ENCODE data around the gene STAP1. TPM values are rescaled to one million over a fixed set of nuclear protein-coding genes. Genes with fewer than 3 reads are reported as not detected.

STAP1 gene
- total RNA-seq, 1 experiment from 2014 or later = not detected

DNA sequence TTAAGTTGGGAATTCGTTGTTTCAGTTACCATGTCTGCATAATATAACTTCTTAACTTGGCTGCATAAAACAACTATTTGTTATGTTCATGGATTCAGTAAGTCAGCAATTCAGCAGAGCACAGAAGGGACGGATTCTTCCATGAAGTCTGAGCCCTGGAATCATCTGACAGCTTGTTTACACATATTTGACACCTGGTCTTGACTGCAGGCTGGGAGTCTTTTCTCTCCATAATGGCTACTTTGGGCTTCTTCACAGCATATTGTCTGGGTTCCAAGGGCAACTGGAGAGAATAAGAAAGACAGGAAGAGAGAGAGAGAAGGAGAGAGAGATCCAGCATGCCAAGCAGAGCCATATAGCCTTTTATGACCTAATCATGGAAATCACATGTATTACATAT lies 36.3 kb upstream of the STAP1 start:
- Histone ChIP-seq H2AFZ (ENCODE audit: low read depth, low read length, poor library complexity, severe bottlenecking) (no peak overlapping the region), H3K9ac (ENCODE audit: low read length) (no peak overlapping the region), H3K79me2 (ENCODE audit: insufficient read depth, low read length) (peaks cover 57% of the 10 kb centered on the region), H3K9me2 (ENCODE audit: insufficient read depth) (no peaks in the 10 kb centered on the region), H3K9me3 (ENCODE audit: control insufficient read depth in 1 of 2, insufficient read depth in 1 of 2, low read depth in 1 of 2, low read length in 2 of 2) (no peaks in the 10 kb centered on the region), H3K27me3 (ENCODE audit: insufficient read depth, low read length) (no peaks in the 10 kb centered on the region), H4K20me1 (ENCODE audit: insufficient read depth) (peaks cover 6% of the 10 kb centered on the region; the same call in 1 of the 2 replicates), H3K4me2 (ENCODE audit: low read length) (no peak overlapping the region), H3K36me3 (ENCODE audit: control insufficient read depth in 1 of 2, insufficient read depth in 2 of 2, low read length in 2 of 2) (no peaks in the 10 kb centered on the region), H3K4me1 (ENCODE audit: control insufficient read depth in 1 of 2, insufficient read depth in 2 of 2, low read length in 2 of 2) (no peaks in the 10 kb centered on the region), H3K27ac (ENCODE audit: low read depth, low read length) (no peak overlapping the region), H3K4me3 (replicated peaks in 1 of 2; ENCODE audit: low read depth in 1 of 2, low read length in 2 of 2) (no peak overlapping the region)
- DNase-seq (ENCODE audit: low read depth, low spot score) (no peak), ATAC-seq (no peak)
- ChIA-PET RAD21 (ENCODE audit: low non-redundant PET in 1 of 2, low total read pairs in 2 of 2, uncharacterized antibody in 2 of 2, unreplicated experiment in 2 of 2) (no interaction called here), POLR2A (no interaction called here), CTCF (no interaction called here)
- TF ChIP-seq CBX3 (IDR thresholded peaks at IDR 0.05; ENCODE audit: low read depth) (no peak), JUND (IDR thresholded peaks at IDR 0.05) (no peak), YY1 (IDR thresholded peaks at IDR 0.05; ENCODE audit: extremely low read depth, insufficient replicate concordance, low read depth, low read length) (no peak), SP1 (IDR thresholded peaks at IDR 0.05; ENCODE audit: low read depth) (no peak), SRF (IDR thresholded peaks at IDR 0.05; ENCODE audit: low read depth) (no peak)
- TF ChIP-seq, protein P1, sequence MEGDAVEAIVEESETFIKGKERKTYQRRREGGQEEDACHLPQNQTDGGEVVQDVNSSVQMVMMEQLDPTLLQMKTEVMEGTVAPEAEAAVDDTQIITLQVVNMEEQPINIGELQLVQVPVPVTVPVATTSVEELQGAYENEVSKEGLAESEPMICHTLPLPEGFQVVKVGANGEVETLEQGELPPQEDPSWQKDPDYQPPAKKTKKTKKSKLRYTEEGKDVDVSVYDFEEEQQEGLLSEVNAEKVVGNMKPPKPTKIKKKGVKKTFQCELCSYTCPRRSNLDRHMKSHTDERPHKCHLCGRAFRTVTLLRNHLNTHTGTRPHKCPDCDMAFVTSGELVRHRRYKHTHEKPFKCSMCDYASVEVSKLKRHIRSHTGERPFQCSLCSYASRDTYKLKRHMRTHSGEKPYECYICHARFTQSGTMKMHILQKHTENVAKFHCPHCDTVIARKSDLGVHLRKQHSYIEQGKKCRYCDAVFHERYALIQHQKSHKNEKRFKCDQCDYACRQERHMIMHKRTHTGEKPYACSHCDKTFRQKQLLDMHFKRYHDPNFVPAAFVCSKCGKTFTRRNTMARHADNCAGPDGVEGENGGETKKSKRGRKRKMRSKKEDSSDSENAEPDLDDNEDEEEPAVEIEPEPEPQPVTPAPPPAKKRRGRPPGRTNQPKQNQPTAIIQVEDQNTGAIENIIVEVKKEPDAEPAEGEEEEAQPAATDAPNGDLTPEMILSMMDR (IDR thresholded peaks at IDR 0.05 in 2 of 3, conservative IDR thresholded peaks at IDR 0.05 in 1 of 3; ENCODE audit: borderline replicate concordance in 1 of 3, insufficient read depth in 1 of 3, low read depth in 2 of 3, low read length in 2 of 3) = no peak
- no TSS peak for BruUV-seq (replicated peaks)
- intact Hi-C loops (cut with micrococcal nuclease) = no loop called here

DNA sequence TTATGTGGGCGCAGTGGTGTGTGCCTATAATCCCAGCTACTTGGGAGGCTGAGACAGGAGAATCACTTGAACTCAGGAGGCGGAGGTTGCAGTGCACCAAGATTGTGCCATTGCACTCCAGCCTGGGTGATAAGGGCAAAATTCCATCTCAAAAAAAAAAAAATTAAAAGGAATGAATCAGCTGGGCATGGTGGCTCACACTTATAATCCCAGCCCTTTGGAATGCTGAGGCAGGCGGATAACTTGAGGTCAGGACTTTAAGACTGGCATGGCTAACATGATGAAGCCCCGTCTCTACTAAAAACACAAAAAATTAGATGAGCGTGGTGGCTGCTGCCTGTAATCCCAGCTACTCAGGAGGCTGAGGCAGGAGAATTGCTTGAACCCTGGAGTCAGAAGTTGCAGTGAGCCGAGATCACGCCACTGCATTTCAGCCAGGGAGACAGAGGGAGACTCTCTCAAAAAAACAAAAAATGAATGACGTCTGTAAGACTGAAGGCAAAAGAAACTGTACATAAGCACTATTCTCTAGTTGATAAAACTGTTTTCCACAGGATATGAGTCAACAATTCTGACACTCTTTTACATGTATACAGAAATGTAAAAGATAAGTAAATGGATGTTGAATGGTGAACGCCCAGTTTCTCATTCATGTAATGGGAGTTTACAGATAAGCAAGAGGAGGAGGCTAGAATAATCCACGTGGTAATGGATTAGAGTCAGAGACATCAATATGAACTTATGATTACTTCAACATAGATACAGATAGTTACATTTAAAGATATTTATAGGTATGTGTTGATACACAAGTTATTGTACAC lies 35.5 kb upstream of the STAP1 start:
- BruUV-seq (replicated peaks) = no TSS peak
- CTCF ChIA-PET = no interaction called here

More for the DNA sequence above, 35.5 kb upstream of the STAP1 start:
- H3K4me1 ChIP-seq (ENCODE audit: control insufficient read depth in 1 of 2, insufficient read depth in 2 of 2, low read length in 2 of 2) = no peaks in the 10 kb centered on the region
- no peak for TF ChIP-seq SP1 (IDR thresholded peaks at IDR 0.05; ENCODE audit: low read depth)
- TF ChIP-seq SRF (IDR thresholded peaks at IDR 0.05; ENCODE audit: low read depth) = no peak
- no peak for TF ChIP-seq YY1 (IDR thresholded peaks at IDR 0.05; ENCODE audit: extremely low read depth, insufficient replicate concordance, low read depth, low read length)
- TF ChIP-seq POLR2A (IDR thresholded peaks at IDR 0.05; ENCODE audit: borderline replicate concordance, extremely low read depth, insufficient read depth, insufficient read length) = no peak
- TF ChIP-seq, protein P2, sequence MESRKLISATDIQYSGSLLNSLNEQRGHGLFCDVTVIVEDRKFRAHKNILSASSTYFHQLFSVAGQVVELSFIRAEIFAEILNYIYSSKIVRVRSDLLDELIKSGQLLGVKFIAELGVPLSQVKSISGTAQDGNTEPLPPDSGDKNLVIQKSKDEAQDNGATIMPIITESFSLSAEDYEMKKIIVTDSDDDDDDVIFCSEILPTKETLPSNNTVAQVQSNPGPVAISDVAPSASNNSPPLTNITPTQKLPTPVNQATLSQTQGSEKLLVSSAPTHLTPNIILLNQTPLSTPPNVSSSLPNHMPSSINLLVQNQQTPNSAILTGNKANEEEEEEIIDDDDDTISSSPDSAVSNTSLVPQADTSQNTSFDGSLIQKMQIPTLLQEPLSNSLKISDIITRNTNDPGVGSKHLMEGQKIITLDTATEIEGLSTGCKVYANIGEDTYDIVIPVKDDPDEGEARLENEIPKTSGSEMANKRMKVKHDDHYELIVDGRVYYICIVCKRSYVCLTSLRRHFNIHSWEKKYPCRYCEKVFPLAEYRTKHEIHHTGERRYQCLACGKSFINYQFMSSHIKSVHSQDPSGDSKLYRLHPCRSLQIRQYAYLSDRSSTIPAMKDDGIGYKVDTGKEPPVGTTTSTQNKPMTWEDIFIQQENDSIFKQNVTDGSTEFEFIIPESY (IDR thresholded peaks at IDR 0.05; ENCODE audit: extremely low read depth, insufficient replicate concordance, low read length) = no peak
- TF ChIP-seq EZH2phosphoT487 (IDR thresholded peaks at IDR 0.05; ENCODE audit: borderline replicate concordance) = no peak
- TF ChIP-seq, protein P1 (IDR thresholded peaks at IDR 0.05 in 2 of 3, conservative IDR thresholded peaks at IDR 0.05 in 1 of 3; ENCODE audit: borderline replicate concordance in 1 of 3, insufficient read depth in 1 of 3, low read depth in 2 of 3, low read length in 2 of 3) = no peak
- TF ChIP-seq CBX3 (IDR thresholded peaks at IDR 0.05; ENCODE audit: low read depth) = no peak
- RAD21 ChIA-PET (ENCODE audit: low non-redundant PET in 1 of 2, low total read pairs in 2 of 2, uncharacterized antibody in 2 of 2, unreplicated experiment in 2 of 2) = no interaction called here
- H3K9me3 ChIP-seq (ENCODE audit: control insufficient read depth in 1 of 2, insufficient read depth in 1 of 2, low read depth in 1 of 2, low read length in 2 of 2) = no peaks in the 10 kb centered on the region
- POLR2A ChIA-PET = no interaction called here
- H3K4me3 ChIP-seq (replicated peaks in 1 of 2; ENCODE audit: low read depth in 1 of 2, low read length in 2 of 2) = no peak overlapping the region
- DNase-seq (ENCODE audit: low read depth, low spot score) = no peak
- H3K4me2 ChIP-seq (ENCODE audit: low read length) = no peak overlapping the region
- peaks cover 63% of the 10 kb centered on the region for H3K79me2 ChIP-seq (ENCODE audit: insufficient read depth, low read length)
- intact Hi-C loops (cut with micrococcal nuclease) = no loop called here
- no peak for ATAC-seq
- peaks cover 6% of the 10 kb centered on the region; the same call in 1 of the 2 replicates for H4K20me1 ChIP-seq (ENCODE audit: insufficient read depth)
- H3K27ac ChIP-seq (ENCODE audit: low read depth, low read length) = no peak overlapping the region
- H3K9ac ChIP-seq (ENCODE audit: low read length) = no peak overlapping the region
- no peaks in the 10 kb centered on the region for H3K9me2 ChIP-seq (ENCODE audit: insufficient read depth)
- H3K36me3 ChIP-seq (ENCODE audit: control insufficient read depth in 1 of 2, insufficient read depth in 2 of 2, low read length in 2 of 2) = no peaks in the 10 kb centered on the region
- H3K27me3 ChIP-seq (ENCODE audit: insufficient read depth, low read length) = no peaks in the 10 kb centered on the region
- no peak overlapping the region for H2AFZ ChIP-seq (ENCODE audit: low read depth, low read length, poor library complexity, severe bottlenecking)

Measured in HCT116 (cell line).